GM19035 (cell line): ENCODE results near the gene CDADC1.

Experiments
- ATAC-seq: cut with Tn5 transposase; IDR thresholded peaks from one replicate; pipeline ENCODE4 v1.9.1; 2021; ENCODE audit not compliant: unreplicated experiment

CDADC1 gene

DNA sequence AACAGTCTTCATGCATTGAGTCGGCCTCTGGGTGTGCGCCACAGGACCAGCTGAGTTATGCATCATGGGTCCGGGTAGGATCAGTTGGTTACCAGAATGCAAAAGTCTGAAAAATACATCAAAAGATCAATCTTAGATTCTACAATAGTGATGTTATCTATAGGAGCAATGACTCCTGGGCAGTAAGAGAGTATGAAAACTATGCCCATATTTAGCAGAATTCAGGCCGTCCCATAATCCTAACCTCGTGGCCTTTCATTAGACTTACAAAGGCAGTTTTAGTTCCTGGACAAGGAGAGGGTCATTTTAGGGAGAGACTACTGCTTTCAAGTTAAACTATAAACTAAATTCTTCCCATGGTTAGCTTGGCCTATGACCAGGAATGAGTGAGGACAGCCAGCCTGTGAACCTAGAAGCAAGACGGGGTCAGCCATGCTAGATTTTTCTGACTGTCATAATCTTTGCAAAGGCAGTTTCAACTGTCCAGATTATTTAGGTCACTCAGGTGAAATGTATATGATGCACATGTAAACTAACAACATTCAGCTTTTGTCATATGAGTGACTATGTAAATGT lies 11.8 kb upstream of the CDADC1 start:
- no peak for ATAC-seq

DNA sequence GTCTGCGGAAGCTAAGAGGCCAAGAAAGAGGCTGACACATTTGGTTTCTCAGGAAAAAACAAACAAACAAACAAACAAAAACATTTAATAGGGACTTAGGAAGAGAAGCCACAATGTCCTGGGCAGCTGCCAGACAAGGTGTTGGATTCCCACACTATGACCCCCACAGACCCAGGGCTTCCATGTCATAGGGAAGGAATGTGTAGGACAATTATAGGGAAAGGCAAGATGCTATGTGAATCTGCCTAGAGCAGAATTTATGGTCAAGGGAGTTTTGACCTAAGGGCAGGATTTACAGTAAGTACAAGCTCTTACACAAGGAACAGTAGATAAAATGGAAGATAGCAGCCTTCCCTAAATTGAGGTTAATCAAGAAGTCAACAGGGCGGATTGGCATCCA lies 9.1 kb upstream of the CDADC1 start:
- no peak for ATAC-seq

DNA sequence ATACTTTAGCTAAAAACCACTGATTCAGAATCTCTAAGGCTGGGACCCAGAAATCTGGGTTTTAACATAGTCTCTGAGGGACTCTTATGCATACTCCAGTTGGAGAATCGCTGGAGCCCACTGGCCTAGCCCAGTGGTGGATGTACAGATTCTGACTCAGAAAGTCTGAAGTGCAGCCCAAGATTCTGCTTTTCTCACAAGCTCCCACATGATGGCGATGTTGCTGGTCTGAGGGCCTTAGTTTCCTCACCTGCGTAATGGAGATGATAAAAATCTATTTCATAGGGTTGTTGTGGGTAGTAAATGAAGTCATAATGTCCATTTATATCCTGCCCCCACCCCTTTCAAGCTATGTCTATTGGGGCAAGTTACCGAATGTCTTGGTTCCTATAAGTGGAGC lies 7.7 kb upstream of the CDADC1 start:
- no peak for ATAC-seq

DNA sequence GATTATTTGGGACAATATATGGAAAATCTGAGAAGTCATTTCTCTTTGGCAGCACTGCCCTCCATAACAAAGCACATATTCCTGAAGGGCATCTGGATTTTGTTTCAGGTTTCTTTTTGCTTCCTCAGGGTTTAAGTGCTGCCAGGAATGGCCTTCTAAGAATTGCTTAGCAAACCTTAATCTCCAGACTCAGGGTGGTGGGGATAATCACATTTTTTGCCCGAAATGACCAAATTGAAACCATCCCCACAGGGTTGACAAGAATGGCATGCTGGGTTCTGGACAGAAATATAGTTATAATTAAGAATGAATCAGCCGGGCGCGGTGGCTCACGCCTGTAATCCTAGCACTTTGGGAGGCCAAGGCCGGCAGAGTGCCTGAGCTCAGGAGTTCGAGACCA lies 6.4 kb upstream of the CDADC1 start:
- no peak for ATAC-seq

DNA sequence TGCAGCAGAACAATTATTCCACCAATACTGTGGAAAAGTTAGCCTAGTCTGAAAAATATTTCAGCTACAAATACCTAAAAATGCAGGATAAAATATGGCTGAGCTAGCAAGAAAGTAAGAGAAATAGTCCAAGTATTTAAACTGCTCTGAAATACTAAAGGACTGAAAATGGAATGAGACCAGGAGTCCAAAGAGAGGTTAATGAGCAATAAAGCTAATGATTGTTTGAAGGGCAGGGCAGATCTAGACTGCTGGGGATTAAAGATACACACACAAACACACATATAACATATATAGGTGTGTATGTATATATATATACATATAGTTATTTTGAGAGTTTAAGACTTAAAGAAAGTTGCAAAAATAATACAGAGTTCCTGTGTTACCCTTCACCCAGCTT lies 2.6 kb upstream of the CDADC1 start:
- no peak for ATAC-seq

DNA sequence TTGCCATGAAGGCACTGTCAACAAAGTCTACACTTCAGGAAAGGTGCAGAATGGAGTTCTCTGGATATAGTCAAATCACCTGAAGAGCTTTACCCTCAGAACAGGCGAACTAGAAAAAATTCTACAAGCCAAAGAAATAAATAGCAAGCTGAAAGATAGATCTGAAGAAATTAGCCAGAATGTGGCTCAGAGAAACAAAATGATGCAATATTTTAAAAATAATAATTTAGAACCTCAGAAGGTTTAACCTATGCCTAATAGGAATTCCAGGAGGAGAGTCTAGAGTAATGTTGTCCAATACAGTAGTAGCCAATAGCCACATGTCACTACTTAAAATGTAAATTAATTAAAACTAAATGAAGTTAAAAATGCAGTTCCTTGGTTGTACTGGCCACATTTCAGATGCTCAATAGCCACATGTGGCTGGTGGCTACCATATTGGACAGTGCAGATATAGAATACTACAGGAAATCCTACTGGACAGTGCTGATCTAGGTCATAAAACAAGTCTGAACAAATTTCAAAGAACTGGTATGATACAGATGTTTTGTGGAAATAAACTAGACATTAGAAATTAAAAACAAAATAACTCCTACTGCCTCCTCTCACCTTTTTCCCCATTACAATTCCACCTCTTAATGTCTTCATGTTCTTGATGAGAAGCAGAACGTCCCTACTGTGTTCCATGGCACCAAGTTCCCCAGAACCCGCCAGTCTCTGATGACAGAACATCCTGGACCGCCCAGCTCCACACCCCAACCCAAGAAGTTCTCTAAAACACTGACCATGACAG lies 679 bp upstream of the CDADC1 start:
- peak; percentile 47 for ATAC-seq

DNA sequence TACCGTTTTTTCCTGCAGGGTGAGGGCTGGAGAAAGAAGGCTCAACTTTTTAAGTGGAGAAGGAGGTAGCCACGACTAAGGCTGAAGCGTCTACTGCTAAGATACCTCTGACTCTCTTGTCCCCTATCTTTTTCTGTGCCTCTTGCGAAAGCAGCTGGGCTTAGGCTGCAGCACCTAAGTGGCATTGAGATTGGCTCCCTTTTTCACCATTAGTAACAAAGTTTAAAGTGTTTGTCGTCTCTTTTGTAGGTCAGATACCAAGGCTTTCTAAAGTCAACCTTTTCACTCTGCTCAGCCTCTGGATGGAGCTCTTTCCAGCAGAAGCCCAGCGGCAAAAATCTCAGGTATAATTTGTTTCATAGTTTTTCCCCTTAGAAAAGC lies 887 bp downstream of the CDADC1 start:
- ATAC-seq, result no peak

DNA sequence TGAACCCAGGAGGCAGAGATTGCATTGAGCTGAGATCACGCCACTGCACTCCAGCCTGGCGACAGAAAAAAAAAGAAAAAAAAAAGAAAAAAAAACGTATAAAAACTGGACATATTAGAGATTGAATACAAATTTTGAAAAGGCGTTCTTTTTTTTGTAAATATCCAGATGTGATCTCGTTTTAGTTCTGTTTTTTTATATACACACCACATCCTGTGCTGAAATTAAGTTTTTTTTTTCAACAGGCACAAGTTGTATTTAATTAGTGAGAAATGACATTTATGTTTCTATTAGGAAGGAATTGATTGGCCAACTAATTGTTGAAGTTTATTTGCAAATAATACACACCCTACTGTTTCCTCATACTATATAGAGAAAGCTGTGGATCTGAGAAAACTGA lies 3.6 kb downstream of the CDADC1 start:
- ATAC-seq, result no peak

DNA sequence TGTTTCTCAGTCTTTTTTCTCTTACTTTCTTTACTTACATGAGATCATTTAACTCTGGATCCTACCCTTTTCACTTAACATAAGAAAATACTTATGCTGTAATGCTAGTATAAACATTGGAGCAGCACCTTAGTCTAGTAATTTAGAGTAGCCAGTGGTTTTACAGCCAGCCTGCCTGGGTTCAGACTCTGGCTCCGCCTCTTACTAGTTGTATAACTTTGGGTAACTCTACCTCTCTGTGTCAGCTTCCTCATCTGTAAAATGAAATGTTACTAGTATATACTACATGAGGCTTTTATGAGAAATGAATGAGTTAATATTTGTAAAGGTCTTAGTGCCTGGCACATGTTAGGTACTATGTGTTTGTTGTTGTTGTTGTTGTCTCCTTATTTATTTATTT lies 5.6 kb downstream of the CDADC1 start:
- no peak for ATAC-seq

DNA sequence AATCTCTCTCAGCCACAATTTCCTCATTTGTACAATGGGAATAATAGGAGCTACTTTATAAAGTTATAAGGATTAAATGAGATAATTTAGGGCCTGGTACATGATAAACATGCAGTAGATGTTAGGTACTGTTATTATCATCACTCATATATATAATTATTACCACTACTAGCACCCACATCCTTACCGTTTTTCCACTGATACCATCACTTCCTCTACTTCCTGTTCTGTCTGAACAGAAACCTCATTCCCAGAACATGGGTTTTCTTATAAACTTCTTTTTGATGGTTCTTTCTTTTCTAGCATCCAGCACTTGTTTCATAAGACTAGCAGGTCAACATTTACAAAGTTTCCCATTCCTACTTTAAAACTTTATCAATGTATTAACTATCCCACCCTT lies 6.3 kb downstream of the CDADC1 start:
- ATAC-seq, result no peak

DNA sequence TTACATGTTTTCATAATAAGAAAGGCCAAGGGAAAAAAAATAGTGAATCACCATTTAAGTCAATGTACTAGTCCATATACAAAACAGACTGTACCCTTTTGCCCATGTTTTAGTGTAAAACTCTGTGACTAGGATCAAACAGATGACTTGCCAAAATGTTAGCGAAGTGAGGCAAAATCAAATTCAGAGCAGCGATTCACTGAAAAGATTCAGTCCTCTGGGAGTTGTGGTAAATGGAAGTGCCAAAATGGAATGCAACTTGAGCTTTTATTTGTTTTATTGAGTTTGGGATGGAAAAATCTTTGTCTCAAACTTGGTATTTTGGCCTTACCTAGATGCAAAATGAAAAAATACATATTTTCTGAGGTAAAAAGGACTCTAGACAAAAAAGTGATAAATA lies 9.1 kb downstream of the CDADC1 start:
- ATAC-seq, result no peak

DNA sequence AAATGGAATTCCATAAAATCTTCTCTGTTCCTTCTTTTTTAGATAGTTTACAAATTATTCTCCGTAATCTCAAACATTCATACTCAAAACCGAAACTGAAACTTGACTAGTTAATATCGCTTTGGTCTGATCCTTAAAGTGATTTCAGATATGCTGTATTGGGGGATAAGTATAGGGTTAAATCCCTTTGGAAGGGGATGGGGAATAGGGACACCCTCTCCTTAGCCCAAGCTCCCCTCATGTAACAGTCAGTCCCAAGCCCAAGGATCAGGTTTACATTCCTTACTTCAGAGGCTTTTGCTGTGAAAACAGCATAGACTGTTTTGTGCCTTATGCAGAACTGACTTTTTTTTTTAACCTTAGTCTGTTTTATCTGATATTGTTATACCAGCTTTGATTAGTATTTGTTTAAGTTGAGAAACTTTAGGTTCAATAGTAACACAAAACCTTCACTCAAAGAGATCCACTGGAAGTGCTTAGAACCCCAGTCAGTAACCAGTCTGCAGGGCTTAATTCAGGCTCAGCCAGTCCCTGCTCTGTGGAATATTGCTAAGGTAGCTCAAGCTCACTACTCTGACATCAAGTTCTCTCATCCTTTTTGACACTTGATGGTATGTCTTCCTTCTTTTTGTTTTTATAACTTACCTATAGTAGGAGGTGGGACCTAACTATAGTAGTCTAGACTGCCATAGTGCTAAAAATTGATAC lies 10.5 kb downstream of the CDADC1 start:
- no peak for ATAC-seq

DNA sequence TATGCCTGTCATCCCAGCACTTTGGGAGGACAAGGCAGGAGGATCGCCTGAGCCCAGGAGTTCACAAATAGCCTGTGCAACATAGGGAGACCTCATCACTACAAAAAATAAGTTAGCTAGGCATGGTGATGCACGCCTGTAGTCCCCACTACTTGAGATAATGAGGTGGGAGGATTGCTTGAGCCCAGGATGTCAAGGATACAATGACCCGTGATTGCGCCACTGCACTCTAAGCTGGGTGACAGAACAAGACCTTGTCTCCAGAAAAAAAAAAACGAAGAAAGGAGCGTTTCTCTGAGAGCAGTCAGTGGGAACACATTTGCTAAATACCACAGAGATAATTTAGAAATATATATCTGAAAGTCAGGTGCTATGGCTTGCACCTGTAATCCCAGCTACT lies 11.9 kb downstream of the CDADC1 start:
- ATAC-seq, result no peak

DNA sequence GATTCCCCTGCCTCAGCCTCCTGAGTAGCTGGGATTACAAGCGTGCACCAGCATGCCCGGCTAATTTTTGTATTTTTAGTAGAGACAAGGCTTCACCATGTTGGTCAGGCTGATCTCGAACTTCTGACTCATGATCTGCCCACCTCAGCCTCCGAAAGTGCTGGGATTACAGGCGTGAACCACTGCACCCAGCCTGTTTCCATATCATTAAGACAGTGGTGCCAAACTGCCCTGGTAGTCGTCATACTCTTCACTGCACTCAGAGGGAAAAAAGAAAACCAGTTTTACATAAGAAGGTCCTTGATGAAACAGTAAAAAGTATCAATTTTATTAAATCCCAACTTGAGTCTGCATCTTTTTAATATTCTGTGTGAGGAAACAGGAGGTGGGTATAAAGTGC lies 14.9 kb downstream of the CDADC1 start:
- ATAC-seq, result no peak

DNA sequence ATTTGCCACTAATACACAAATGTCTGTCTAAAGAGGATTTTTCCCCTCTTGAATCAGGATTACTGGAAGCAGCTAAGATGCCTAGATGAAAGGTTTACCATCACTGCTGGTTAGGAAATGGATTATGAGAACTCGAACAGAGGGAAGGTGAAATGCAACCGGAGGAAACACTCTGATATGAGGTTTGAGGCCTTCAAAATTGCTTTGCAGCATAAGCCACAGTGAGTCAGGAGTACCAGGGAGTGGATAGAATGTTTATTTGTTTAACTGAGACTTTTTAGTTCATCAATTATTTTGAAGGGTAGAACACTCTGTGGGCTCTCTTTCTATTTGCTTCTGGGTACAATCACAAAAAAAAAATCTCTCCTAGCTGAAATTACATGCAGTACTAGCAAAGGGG lies 18.1 kb downstream of the CDADC1 start:
- no peak for ATAC-seq

DNA sequence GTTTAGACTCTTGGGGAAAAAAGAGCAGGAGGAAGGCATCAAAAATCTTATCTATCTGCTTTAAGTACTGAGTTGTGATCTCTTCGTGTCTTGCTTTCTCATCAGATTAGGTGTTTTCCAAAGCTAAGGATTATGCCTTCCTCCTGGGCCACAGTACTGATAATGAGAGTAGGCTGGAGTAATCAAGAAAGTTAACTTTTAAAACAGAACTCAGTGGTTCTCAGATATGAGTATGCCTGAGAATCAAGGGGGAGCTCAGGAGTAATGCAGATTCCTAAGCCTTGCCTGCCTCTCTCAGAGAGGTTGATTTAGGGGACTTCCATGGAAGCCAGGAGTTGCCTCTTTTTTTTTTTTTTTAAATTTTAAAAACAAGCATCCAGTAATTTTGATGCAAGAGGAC lies 23.5 kb downstream of the CDADC1 start:
- ATAC-seq, result no peak

DNA sequence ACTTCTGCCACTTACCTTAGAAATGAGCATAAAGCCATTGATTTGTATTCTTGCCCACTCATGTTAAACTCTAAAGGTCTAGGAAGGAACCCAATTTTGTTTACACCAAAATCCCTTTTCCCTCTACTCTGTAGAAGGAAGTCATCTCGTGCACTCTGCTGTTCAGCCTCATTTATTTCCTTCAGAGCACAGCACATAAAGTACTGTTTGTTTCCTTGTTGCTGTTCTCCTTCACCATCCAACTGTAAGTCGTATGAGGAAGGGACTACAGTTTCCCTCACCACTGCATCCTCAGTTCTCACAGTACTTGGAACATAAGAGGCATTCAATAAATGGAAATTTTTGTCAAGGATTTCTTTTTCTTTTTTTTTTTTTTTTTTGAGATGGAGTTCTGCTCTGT lies 24.6 kb downstream of the CDADC1 start:
- no peak for ATAC-seq

DNA sequence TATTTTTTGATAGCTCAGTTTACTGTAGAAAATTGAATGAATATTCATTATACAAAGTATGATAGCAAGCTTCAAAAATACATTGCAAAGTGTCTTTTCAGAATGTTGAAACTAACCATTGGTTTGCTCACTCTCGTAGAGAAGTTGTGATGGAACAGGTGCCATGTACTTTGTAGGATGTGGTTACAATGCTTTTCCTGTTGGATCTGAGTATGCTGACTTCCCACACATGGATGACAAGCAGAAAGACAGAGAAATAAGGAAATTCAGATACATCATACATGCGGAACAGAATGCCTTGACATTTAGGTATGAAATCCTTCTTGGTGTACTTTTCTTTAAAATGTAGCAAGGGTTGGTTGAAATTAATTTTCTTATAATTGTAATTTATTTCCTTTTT lies 30.5 kb downstream of the CDADC1 start:
- ATAC-seq, result no peak

DNA sequence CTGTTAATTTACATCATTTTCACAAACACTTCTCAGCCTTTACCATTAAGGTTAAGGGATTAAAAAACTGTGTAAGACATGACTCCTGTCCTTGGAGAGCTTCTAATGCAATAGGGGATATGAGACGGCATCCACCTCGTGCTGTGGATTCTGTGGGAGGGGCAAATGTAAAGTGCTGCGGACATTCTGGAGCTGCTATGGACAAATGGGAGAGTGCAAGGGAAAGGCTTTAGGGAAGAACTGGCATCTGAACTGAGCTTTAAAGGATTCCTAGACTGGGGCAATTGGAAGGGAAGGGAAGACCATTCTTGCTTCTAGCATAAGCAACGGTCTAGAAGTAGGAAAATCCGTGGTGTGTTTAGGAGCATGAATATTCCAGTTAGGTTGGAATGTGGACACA lies 31.4 kb downstream of the CDADC1 start:
- ATAC-seq, result no peak

DNA sequence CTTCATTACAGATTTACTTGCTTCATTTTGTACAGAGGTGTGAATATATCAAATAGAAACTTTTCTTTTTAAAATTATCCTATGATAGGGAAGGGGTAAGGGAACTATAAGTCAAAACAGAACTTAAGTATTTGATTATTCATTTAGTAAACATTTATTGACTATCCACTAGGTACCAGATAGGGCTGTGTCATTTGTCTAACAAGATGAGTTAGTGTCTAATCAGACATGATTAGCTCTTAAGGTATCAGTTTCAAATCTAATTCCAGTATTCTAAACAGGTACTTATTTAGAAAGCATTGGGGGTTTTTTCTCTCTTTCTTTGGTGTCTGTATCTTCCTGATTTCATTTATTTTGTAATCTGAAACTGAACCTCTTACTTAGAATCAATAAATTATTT lies 32.2 kb downstream of the CDADC1 start:
- no peak for ATAC-seq

DNA sequence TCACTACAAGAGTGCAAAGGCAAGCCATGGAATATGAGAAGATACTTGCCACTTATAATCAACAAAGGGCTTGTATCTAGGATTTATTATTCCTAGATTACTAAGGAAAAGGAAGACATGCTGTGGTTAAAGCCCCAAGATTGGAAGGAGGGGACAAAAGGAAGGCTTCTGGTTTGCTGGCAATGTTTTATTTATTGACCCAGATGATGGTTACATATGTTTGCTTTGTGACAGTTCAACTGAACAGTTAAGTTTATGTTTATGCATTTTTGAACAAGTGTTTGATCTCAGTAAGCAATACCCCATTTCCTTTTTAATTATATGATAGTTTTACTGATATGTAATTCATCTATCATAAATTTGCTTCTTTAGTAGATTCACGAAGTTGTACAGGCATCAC lies 40.3 kb downstream of the CDADC1 start:
- ATAC-seq, result no peak

DNA sequence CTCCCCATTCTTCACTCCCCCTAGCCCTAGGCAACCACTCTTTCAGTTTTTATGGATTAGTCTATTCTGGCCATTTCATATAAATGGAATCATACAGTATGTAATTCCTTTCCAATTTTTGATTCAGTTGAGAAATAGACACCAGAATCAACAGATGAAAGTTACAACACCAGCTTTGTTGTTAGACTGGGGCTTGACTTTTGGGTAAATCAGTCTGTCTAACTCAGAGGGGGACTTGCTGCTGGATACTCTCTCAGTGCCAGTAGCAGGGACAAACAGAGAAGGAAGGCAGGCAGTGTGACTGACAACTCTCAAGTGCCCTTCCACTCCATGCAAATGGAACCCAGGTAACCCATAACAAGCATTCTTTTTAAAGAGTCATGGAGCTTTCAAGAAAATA lies 40.7 kb downstream of the CDADC1 start:
- ATAC-seq, result no peak
